ENCODE measurements around the gene ITFG1.

- TF ChIP-seq CTCF (CRISPR knock-in tag; IDR thresholded peaks at IDR 0.05) = no peak
- no peak for TF ChIP-seq TCF7L2 (IDR thresholded peaks at IDR 0.05; ENCODE audit: low read depth, low read length)
These were observed 161.3 kb downstream of the ITFG1 start for GRCh38 chr16:47299587-47299986.

Measured in HepG2 (cell line).